Activated CD4-positive, alpha-beta T cell treated with anti-CD3 and anti-CD28 coated beads, Interleukin-2, amount 10 ng/mL, durations not matched to agents 24 days and 14 days (primary cell): Measurements from ENCODE around the gene PSMC6. TPM values are rescaled to one million over a fixed set of nuclear protein-coding genes. Genes with fewer than 3 reads are reported as not detected.

Experiments used
- DNase-seq: peaks from one replicate; pipeline ENCODE4 v3.0.0; 2022
- H3K27ac Mint-ChIP-seq: one replicate; pipeline ENCODE4 v1.8.0; 2022; ENCODE audit warnings: mild to moderate bottlenecking, mixed read lengths
- H3K27me3 Mint-ChIP-seq: one replicate; pipeline ENCODE4 v1.8.0; 2022; ENCODE audit warnings: mixed read lengths
- H3K36me3 Mint-ChIP-seq: one replicate; pipeline ENCODE4 v1.8.0; 2022; ENCODE audit warnings: low read depth, mild to moderate bottlenecking, mixed read lengths
- H3K4me1 Mint-ChIP-seq: one replicate; pipeline ENCODE4 v1.8.0; 2021; ENCODE audit warnings: mixed read lengths
- H3K4me3 Mint-ChIP-seq: one replicate; pipeline ENCODE4 v1.8.0; 2022; ENCODE audit warnings: mild to moderate bottlenecking, moderate library complexity, mixed read lengths
- H3K9me3 Mint-ChIP-seq: one replicate; pipeline ENCODE4 v1.8.0; 2021; ENCODE audit warnings: mixed read lengths
- intact Hi-C: fragments of 100-400 bp; cut with micrococcal nuclease; formaldehyde crosslinking; loops from one replicate; pipeline ENCODE4 v1.15.1; 2023
- total RNA-seq: library from RNA; stranded (reverse); gene quantifications from 2 replicates; pipeline ENCODE4 v1.2.3, GENCODE V29; 2022

The PSMC6 gene
- total RNA-seq = 142 and 143 TPM in 2 replicates

- Mint-ChIP-seq H3K36me3 (peaks cover 39% of the 10 kb centered on the region), H3K4me1 (peaks cover 34% of the 10 kb centered on the region), H3K27me3 (no peaks in the 10 kb centered on the region)
Measured at GRCh38 chr14:52706724-52707706, at the start of gene PSMC6. TSS of gene PSMC6 (plus strand) at chr14:52707200. CDS start at chr14:52707220, 20 bp downstream.

GRCh38 chr14:52660325-52660724 lies 46.7 kb upstream of the PSMC6 start:
- Mint-ChIP-seq H3K36me3 (peaks cover 48% of the 10 kb centered on the region), H3K4me1 (peaks cover 7% of the 10 kb centered on the region), H3K27me3 (no peaks in the 10 kb centered on the region), H3K27ac (no peak overlapping the region), H3K4me3 (no peak overlapping the region), H3K9me3 (no peaks in the 10 kb centered on the region)
- intact Hi-C loops = no loop called here
- DNase-seq = no peak

More at GRCh38 chr14:52706724-52707706, at the start of gene PSMC6:
- DNase-seq = peak; percentile 96
- Mint-ChIP-seq H3K27ac (peak within 1 kb of the TSS; percentile 98), H3K9me3 (no peaks in the 10 kb centered on the region), H3K4me3 (peak within 1 kb of the TSS; percentile 99)
- intact Hi-C loops = loop anchor here (1.0 to 10.0 kb wide), 5 partner anchors 13 to 392 kb away; partner anchors contain the start of genes GNPNAT1, GPR137C, PTGER2 and STYX

- Mint-ChIP-seq H3K27me3 (no peaks in the 10 kb centered on the region), H3K9me3 (no peaks in the 10 kb centered on the region), H3K4me1 (peaks cover 9% of the 10 kb centered on the region), H3K4me3 (no peak overlapping the region), H3K27ac (peak overlapping the region; percentile 52), H3K36me3 (peaks cover 50% of the 10 kb centered on the region)
- intact Hi-C loops = no loop called here
- no peak for DNase-seq
Measured at GRCh38 chr14:52660832-52661231, 46.2 kb upstream of the PSMC6 start.

- Mint-ChIP-seq H3K9me3 (no peaks in the 10 kb centered on the region), H3K27ac (no peak overlapping the region), H3K36me3 (peaks cover 51% of the 10 kb centered on the region), H3K4me1 (peaks cover 9% of the 10 kb centered on the region), H3K4me3 (no peak overlapping the region), H3K27me3 (no peaks in the 10 kb centered on the region)
- no peak for DNase-seq
- intact Hi-C loops = no loop called here
Measured at GRCh38 chr14:52661314-52661713, 45.7 kb upstream of the PSMC6 start.

- DNase-seq = no peak
- no peaks in the 10 kb centered on the region for H3K27me3 Mint-ChIP-seq
- H3K4me3 Mint-ChIP-seq = no peak overlapping the region
- intact Hi-C loops = no loop called here
- no peaks in the 10 kb centered on the region for H3K9me3 Mint-ChIP-seq
- H3K4me1 Mint-ChIP-seq = peaks cover 9% of the 10 kb centered on the region
- no peak overlapping the region for H3K27ac Mint-ChIP-seq
- H3K36me3 Mint-ChIP-seq = peaks cover 44% of the 10 kb centered on the region
Measured at GRCh38 chr14:52663850-52664249, 43.1 kb upstream of the PSMC6 start.

GRCh38 chr14:52678591-52678990 lies 28.4 kb upstream of the PSMC6 start:
- no peak for DNase-seq
- peaks cover 45% of the 10 kb centered on the region for H3K36me3 Mint-ChIP-seq
- no peaks in the 10 kb centered on the region for H3K9me3 Mint-ChIP-seq
- no peak overlapping the region for H3K27ac Mint-ChIP-seq
- H3K4me1 Mint-ChIP-seq = peaks cover 6% of the 10 kb centered on the region
- H3K4me3 Mint-ChIP-seq = no peak overlapping the region
- intact Hi-C loops = no loop called here
- H3K27me3 Mint-ChIP-seq = no peaks in the 10 kb centered on the region

- Mint-ChIP-seq H3K27ac (peak overlapping the region; percentile 4), H3K9me3 (no peaks in the 10 kb centered on the region), H3K27me3 (no peaks in the 10 kb centered on the region), H3K4me1 (peaks cover 41% of the 10 kb centered on the region), H3K4me3 (no peak overlapping the region), H3K36me3 (peaks cover 11% of the 10 kb centered on the region)
- peak; percentile 47 for DNase-seq
- intact Hi-C loops = no loop called here
Measured at GRCh38 chr14:52683985-52684520, 22.9 kb upstream of the PSMC6 start.

GRCh38 chr14:52686176-52686575 lies 20.8 kb upstream of the PSMC6 start:
- peaks cover 13% of the 10 kb centered on the region for H3K36me3 Mint-ChIP-seq

GRCh38 chr14:52690983-52691760 lies 15.8 kb upstream of the PSMC6 start:
- peak; percentile 49 for DNase-seq
- Mint-ChIP-seq H3K9me3 (no peaks in the 10 kb centered on the region), H3K36me3 (peaks cover 31% of the 10 kb centered on the region), H3K27ac (peak overlapping the region; percentile 1), H3K27me3 (no peaks in the 10 kb centered on the region), H3K4me3 (peak overlapping the region; percentile 17), H3K4me1 (peaks cover 64% of the 10 kb centered on the region)
- intact Hi-C loops = loop anchor here (10.0 kb wide), 1 partner anchor 464 kb away; the partner anchor contains the start of gene DDHD1

More at GRCh38 chr14:52686176-52686575, 20.8 kb upstream of the PSMC6 start:
- intact Hi-C loops = no loop called here
- Mint-ChIP-seq H3K27ac (peak overlapping the region; percentile 1), H3K9me3 (no peaks in the 10 kb centered on the region), H3K27me3 (no peaks in the 10 kb centered on the region), H3K4me3 (no peak overlapping the region), H3K4me1 (peaks cover 54% of the 10 kb centered on the region)
- peak; percentile 48 for DNase-seq

- Mint-ChIP-seq H3K36me3 (peaks cover 31% of the 10 kb centered on the region), H3K4me3 (peak overlapping the region; percentile 96), H3K9me3 (no peaks in the 10 kb centered on the region), H3K27ac (peak overlapping the region; percentile 31), H3K27me3 (no peaks in the 10 kb centered on the region), H3K4me1 (peaks cover 59% of the 10 kb centered on the region)
- peak; percentile 79 for DNase-seq
- intact Hi-C loops = loop anchor here (10.0 kb wide), 1 partner anchor 462 kb away; the partner anchor contains the start of gene DDHD1
Measured at GRCh38 chr14:52692248-52692962, 14.6 kb upstream of the PSMC6 start.

- Mint-ChIP-seq H3K27me3 (no peaks in the 10 kb centered on the region), H3K27ac (peak overlapping the region; percentile 22), H3K36me3 (peaks cover 31% of the 10 kb centered on the region), H3K9me3 (no peaks in the 10 kb centered on the region), H3K4me3 (peak overlapping the region; percentile 96), H3K4me1 (peaks cover 53% of the 10 kb centered on the region)
- no peak for DNase-seq
- intact Hi-C loops = loop anchor here (10.0 kb wide), 1 partner anchor 462 kb away; the partner anchor contains the start of gene DDHD1
Measured at GRCh38 chr14:52693036-52693435, 14.0 kb upstream of the PSMC6 start.

- Mint-ChIP-seq H3K4me3 (peak overlapping the region; percentile 96), H3K27ac (peak overlapping the region; percentile 72), H3K36me3 (peaks cover 31% of the 10 kb centered on the region), H3K9me3 (no peaks in the 10 kb centered on the region), H3K4me1 (peaks cover 48% of the 10 kb centered on the region), H3K27me3 (no peaks in the 10 kb centered on the region)
- intact Hi-C loops = loop anchor here (10.0 kb wide), 1 partner anchor 461 kb away; the partner anchor contains the start of gene DDHD1
- no peak for DNase-seq
Measured at GRCh38 chr14:52693532-52693931, 13.5 kb upstream of the PSMC6 start.
